ENCODE data around the gene LRRC61. TPM values are rescaled to one million over a fixed set of nuclear protein-coding genes. Genes with fewer than 3 reads are reported as not detected.

The LRRC61 gene
- total and polyA plus RNA-seq, 2 of the 13 experiments (the other 11 are each of a cell fraction or from before 2014, with no cell fraction given): 33.0 to 34.8 TPM

DNA sequence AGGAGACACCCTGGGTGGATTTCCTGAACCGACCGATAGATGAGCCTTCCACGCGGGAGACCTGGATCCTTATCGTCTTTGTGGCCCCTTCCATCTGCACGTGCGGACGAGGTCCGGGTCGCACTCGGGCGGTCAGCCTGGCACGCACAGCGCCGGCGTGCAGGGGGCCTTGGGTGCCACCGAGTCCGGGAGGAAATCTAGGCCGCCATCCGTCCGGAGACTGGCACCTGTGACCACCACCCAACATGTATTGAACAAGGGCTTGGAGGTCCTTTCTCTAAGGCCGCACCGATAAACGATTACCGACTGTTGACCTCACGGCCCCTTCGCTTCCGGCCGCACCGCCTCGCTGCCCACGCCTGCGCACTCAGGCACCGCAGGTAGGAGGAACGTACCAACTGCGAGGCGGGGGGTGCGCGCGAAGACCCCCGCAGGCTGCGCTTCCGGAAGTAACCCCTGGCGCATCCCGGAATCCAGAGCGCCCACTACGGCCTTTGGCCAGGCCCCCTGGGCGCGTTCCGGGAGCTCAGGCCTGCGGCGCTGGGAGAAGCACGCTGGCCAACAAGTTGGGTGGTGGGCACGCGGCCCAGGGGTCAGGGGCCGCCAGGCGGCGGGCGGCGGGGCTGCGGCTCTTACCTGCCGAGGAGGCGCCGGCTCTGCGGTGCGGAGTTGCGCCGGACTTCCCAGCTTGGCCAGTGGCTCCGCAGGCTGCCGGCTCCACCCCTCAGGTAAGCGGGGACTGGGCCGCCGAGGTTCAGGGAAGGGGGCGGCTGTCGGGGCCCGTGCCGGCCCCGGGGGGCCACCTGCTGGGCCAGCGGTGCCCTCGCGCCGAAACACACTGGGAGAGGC, at the start of gene LRRC61, which contains the start of gene ACTR3C (continued):
- no peak for TF ChIP-seq ATRX (CRISPR knock-in tag; IDR thresholded peaks at IDR 0.05; ENCODE audit: borderline replicate concordance)
- peak; percentile 42; the same call in 1 of the 2 replicates for TF ChIP-seq ONECUT2 (CRISPR knock-in tag; IDR thresholded peaks at IDR 0.05)
- TF ChIP-seq ZNF652 (CRISPR knock-in tag; IDR thresholded peaks at IDR 0.05; ENCODE audit: borderline replicate concordance, low read depth): 0 out of 2 replicates have a peak, but pooled peaks have one; percentile 13
- peak; percentile 88 for TF ChIP-seq ETV6 (CRISPR knock-in tag; conservative IDR thresholded peaks at IDR 0.05)
- TF ChIP-seq, protein P1, sequence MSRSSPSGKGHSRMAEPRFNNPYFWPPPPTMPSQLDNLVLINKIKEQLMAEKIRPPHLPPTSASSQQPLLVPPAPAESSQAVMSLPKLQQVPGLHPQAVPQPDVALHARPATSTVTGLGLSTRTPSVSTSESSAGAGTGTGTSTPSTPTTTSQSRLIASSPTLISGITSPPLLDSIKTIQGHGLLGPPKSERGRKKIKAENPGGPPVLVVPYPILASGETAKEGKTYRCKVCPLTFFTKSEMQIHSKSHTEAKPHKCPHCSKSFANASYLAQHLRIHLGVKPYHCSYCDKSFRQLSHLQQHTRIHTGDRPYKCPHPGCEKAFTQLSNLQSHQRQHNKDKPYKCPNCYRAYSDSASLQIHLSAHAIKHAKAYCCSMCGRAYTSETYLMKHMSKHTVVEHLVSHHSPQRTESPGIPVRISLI (CRISPR knock-in tag; IDR thresholded peaks at IDR 0.05; ENCODE audit: borderline replicate concordance): no peak
- TF ChIP-seq ZNF329 (CRISPR knock-in tag; IDR thresholded peaks at IDR 0.05; ENCODE audit: low read depth): peak; percentile 69; the same call in 1 of the 2 replicates
- TF ChIP-seq, protein P2, sequence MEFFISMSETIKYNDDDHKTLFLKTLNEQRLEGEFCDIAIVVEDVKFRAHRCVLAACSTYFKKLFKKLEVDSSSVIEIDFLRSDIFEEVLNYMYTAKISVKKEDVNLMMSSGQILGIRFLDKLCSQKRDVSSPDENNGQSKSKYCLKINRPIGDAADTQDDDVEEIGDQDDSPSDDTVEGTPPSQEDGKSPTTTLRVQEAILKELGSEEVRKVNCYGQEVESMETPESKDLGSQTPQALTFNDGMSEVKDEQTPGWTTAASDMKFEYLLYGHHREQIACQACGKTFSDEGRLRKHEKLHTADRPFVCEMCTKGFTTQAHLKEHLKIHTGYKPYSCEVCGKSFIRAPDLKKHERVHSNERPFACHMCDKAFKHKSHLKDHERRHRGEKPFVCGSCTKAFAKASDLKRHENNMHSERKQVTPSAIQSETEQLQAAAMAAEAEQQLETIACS (CRISPR knock-in tag; IDR thresholded peaks at IDR 0.05): no peak; the same call in 1 of the 2 replicates
- TF ChIP-seq HOXA3 (CRISPR knock-in tag; IDR thresholded peaks at IDR 0.05): peak; percentile 90
- TF ChIP-seq ZNF691 (CRISPR knock-in tag; IDR thresholded peaks at IDR 0.05; ENCODE audit: borderline replicate concordance, low read depth): peak; percentile 18; the same call in 1 of the 2 replicates
- TF ChIP-seq RFX5 (IDR thresholded peaks at IDR 0.05; ENCODE audit: low read depth, low read length): no peak
- no peak for TF ChIP-seq SIX1 (CRISPR knock-in tag; IDR thresholded peaks at IDR 0.05; ENCODE audit: borderline replicate concordance)
- TF ChIP-seq BHLHE40 (IDR thresholded peaks at IDR 0.05; ENCODE audit: low read length): peak; percentile 89
- peak; percentile 89 for TF ChIP-seq BORCS8-MEF2B (CRISPR knock-in tag; IDR thresholded peaks at IDR 0.05)
- TF ChIP-seq, protein P3, sequence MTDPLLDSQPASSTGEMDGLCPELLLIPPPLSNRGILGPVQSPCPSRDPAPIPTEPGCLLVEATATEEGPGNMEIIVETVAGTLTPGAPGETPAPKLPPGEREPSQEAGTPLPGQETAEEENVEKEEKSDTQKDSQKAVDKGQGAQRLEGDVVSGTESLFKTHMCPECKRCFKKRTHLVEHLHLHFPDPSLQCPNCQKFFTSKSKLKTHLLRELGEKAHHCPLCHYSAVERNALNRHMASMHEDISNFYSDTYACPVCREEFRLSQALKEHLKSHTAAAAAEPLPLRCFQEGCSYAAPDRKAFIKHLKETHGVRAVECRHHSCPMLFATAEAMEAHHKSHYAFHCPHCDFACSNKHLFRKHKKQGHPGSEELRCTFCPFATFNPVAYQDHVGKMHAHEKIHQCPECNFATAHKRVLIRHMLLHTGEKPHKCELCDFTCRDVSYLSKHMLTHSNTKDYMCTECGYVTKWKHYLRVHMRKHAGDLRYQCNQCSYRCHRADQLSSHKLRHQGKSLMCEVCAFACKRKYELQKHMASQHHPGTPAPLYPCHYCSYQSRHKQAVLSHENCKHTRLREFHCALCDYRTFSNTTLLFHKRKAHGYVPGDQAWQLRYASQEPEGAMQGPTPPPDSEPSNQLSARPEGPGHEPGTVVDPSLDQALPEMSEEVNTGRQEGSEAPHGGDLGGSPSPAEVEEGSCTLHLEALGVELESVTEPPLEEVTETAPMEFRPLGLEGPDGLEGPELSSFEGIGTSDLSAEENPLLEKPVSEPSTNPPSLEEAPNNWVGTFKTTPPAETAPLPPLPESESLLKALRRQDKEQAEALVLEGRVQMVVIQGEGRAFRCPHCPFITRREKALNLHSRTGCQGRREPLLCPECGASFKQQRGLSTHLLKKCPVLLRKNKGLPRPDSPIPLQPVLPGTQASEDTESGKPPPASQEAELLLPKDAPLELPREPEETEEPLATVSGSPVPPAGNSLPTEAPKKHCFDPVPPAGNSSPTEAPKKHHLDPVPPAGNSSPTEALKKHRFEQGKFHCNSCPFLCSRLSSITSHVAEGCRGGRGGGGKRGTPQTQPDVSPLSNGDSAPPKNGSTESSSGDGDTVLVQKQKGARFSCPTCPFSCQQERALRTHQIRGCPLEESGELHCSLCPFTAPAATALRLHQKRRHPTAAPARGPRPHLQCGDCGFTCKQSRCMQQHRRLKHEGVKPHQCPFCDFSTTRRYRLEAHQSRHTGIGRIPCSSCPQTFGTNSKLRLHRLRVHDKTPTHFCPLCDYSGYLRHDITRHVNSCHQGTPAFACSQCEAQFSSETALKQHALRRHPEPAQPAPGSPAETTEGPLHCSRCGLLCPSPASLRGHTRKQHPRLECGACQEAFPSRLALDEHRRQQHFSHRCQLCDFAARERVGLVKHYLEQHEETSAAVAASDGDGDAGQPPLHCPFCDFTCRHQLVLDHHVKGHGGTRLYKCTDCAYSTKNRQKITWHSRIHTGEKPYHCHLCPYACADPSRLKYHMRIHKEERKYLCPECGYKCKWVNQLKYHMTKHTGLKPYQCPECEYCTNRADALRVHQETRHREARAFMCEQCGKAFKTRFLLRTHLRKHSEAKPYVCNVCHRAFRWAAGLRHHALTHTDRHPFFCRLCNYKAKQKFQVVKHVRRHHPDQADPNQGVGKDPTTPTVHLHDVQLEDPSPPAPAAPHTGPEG (CRISPR knock-in tag; IDR thresholded peaks at IDR 0.05): peak; percentile 92
- TF ChIP-seq ZNF670 (CRISPR knock-in tag; IDR thresholded peaks at IDR 0.05; ENCODE audit: borderline replicate concordance): peak; percentile 89; the same call in 1 of the 2 replicates
- TF ChIP-seq, protein P4, sequence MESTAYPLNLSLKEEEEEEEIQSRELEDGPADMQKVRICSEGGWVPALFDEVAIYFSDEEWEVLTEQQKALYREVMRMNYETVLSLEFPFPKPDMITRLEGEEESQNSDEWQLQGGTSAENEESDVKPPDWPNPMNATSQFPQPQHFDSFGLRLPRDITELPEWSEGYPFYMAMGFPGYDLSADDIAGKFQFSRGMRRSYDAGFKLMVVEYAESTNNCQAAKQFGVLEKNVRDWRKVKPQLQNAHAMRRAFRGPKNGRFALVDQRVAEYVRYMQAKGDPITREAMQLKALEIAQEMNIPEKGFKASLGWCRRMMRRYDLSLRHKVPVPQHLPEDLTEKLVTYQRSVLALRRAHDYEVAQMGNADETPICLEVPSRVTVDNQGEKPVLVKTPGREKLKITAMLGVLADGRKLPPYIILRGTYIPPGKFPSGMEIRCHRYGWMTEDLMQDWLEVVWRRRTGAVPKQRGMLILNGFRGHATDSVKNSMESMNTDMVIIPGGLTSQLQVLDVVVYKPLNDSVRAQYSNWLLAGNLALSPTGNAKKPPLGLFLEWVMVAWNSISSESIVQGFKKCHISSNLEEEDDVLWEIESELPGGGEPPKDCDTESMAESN (CRISPR knock-in tag; conservative IDR thresholded peaks at IDR 0.05): no peak; the same call in none of the 2 replicates
- TF ChIP-seq TAF15 (IDR thresholded peaks at IDR 0.05; ENCODE audit: low read depth, low read length, poor library complexity, severe bottlenecking): no peak

Measured in HepG2 (cell line).